ENCODE measurements around the gene NR2C2. TPM values are rescaled to one million over a fixed set of nuclear protein-coding genes. Genes with fewer than 3 reads are reported as not detected.

Gene NR2C2
- total RNA-seq, 2 donors from 2014 or later: 37.8 to 43.5 TPM

- intact Hi-C loops (cut with DNase I): no loop called here
- no peak for DNase-seq (ENCODE audit: low spot score)
Measured at GRCh38 chr3:15050405-15051092, 103.2 kb downstream of the NR2C2 start.

GRCh38 chr3:15051531-15051930 is 104.1 kb downstream of the NR2C2 start:
- DNase-seq (ENCODE audit: low spot score): no peak
- intact Hi-C loops (cut with DNase I): no loop called here

- no peak for DNase-seq (ENCODE audit: low spot score)
- intact Hi-C loops (cut with DNase I): no loop called here
Measured at GRCh38 chr3:15052335-15053242, 105.2 kb downstream of the NR2C2 start.

- no peak for DNase-seq (ENCODE audit: low spot score)
- intact Hi-C loops (cut with DNase I): no loop called here
Measured at GRCh38 chr3:15053541-15053940, 106.2 kb downstream of the NR2C2 start.

GRCh38 chr3:15055019-15055557 is 107.7 kb downstream of the NR2C2 start:
- DNase-seq (ENCODE audit: low spot score): no peak
- intact Hi-C loops (cut with DNase I): no loop called here

- intact Hi-C loops (cut with DNase I): no loop called here
- DNase-seq (ENCODE audit: low spot score): no peak
Measured at GRCh38 chr3:15056676-15057404, 109.5 kb downstream of the NR2C2 start.

- intact Hi-C loops (cut with DNase I): no loop called here
Measured at GRCh38 chr3:15060029-15060428, 112.6 kb downstream of the NR2C2 start.

GRCh38 chr3:15063238-15063637 is 115.9 kb downstream of the NR2C2 start:
- intact Hi-C loops (cut with DNase I): no loop called here

More at GRCh38 chr3:15060029-15060428, 112.6 kb downstream of the NR2C2 start:
- no peak for DNase-seq (ENCODE audit: low spot score)

GRCh38 chr3:15063656-15064286 is 116.4 kb downstream of the NR2C2 start:
- intact Hi-C loops (cut with DNase I): no loop called here
- DNase-seq (ENCODE audit: low spot score): no peak

More at GRCh38 chr3:15063238-15063637, 115.9 kb downstream of the NR2C2 start:
- DNase-seq (ENCODE audit: low spot score): no peak

- no peak for DNase-seq (ENCODE audit: low spot score)
- intact Hi-C loops (cut with DNase I): no loop called here
Measured at GRCh38 chr3:15064299-15064834, 117.0 kb downstream of the NR2C2 start.

- intact Hi-C loops (cut with DNase I): no loop called here
Measured at GRCh38 chr3:15064835-15065549, 117.6 kb downstream of the NR2C2 start, which contains the start of gene MRPS25. Gene MRPS25 (minus strand): TSS chr3:15065315. CDS start chr3:15065194, 121 bp downstream.

GRCh38 chr3:15065550-15066007 is 118.2 kb downstream of the NR2C2 start:
- DNase-seq (ENCODE audit: low spot score): no peak
- intact Hi-C loops (cut with DNase I): no loop called here

More at GRCh38 chr3:15064835-15065549, 117.6 kb downstream of the NR2C2 start, which contains the start of gene MRPS25:
- DNase-seq (ENCODE audit: low spot score): peak; percentile 98

GRCh38 chr3:15066467-15066866 is 119.1 kb downstream of the NR2C2 start:
- intact Hi-C loops (cut with DNase I): no loop called here
- no peak for DNase-seq (ENCODE audit: low spot score)

- DNase-seq (ENCODE audit: low spot score): no peak
- intact Hi-C loops (cut with DNase I): no loop called here
Measured at GRCh38 chr3:15069441-15069840, 122.1 kb downstream of the NR2C2 start.

GRCh38 chr3:15071699-15072098 is 124.3 kb downstream of the NR2C2 start:
- no peak for DNase-seq (ENCODE audit: low spot score)
- intact Hi-C loops (cut with DNase I): no loop called here

GRCh38 chr3:15074500-15074899 is 127.1 kb downstream of the NR2C2 start:
- no peak for DNase-seq (ENCODE audit: low spot score)
- intact Hi-C loops (cut with DNase I): no loop called here

- DNase-seq (ENCODE audit: low spot score): no peak
- intact Hi-C loops (cut with DNase I): no loop called here
Measured at GRCh38 chr3:15079091-15079490, 131.7 kb downstream of the NR2C2 start.

Data from posterior vena cava (tissue), 2 donors.